A673 (cell line): ENCODE data around the gene CALU.

Experiments used
- EZH2 ChIP-seq: fragments of 200-600 bp; sonication (generic); IDR thresholded peaks from 2 replicates; pipeline ENCODE4 v1.6.1; 2017; ENCODE audit warnings: borderline replicate concordance, low read depth, mild to moderate bottlenecking, mixed read lengths, antibody characterized with exemption, low read length; ENCODE audit not compliant: poor library complexity, severe bottlenecking
- TF ChIP-seq, protein P1 (sequence below): fragments of 300-800, 200-600 bp; sonication (generic); conservative IDR thresholded peaks from 2 replicates; pipeline ENCODE4 v1.5.1; 2017; ENCODE audit warnings: low read depth, mild to moderate bottlenecking, antibody characterized with exemption, low read length, moderate library complexity, mixed read lengths

DNA sequence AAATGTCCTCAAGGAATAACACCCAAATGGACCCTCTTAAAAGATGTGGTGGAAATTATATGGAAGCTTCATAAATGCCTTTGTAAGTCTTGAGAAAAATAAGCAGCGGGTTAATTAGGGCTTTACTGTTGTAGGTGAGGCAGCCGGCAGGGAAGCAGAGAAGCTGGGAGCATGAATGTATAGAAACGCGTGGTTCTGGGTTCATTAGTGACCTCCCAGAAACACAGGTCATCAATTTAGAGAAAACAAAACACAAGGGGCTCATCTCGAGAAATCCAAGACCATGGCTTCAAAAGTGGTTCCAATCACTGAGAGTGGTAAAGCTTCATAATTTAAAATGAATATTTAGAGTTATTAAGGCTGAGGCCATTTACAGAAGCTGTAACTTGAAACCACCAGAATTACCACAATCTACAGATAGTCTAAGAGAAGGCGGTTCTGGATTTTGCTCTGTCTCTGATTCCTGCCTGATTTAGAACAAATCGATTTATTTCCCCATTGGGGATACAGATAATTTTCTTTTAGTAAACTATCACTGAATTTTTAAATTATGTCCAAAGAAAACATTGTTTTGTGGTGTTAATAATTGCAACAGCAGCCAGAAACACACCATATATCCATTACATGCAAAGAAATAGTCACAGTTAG lies 46.4 kb upstream of the CALU start:
- TF ChIP-seq, protein P1, sequence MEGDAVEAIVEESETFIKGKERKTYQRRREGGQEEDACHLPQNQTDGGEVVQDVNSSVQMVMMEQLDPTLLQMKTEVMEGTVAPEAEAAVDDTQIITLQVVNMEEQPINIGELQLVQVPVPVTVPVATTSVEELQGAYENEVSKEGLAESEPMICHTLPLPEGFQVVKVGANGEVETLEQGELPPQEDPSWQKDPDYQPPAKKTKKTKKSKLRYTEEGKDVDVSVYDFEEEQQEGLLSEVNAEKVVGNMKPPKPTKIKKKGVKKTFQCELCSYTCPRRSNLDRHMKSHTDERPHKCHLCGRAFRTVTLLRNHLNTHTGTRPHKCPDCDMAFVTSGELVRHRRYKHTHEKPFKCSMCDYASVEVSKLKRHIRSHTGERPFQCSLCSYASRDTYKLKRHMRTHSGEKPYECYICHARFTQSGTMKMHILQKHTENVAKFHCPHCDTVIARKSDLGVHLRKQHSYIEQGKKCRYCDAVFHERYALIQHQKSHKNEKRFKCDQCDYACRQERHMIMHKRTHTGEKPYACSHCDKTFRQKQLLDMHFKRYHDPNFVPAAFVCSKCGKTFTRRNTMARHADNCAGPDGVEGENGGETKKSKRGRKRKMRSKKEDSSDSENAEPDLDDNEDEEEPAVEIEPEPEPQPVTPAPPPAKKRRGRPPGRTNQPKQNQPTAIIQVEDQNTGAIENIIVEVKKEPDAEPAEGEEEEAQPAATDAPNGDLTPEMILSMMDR: no peak
- TF ChIP-seq EZH2: no peak
